Ascending aorta (tissue), 2 donors: ENCODE measurements around the gene PAPSS1. TPM values are rescaled to one million over a fixed set of nuclear protein-coding genes. Genes with fewer than 3 reads are reported as not detected.

Experiments used
- DNase-seq, 2 donors: peaks; one replicate each; pipeline ENCODE4 v3.0.0-alpha.2; 2019; ENCODE audit warnings: low spot score in 2 of 2
- H3K27ac ChIP-seq, 2 donors: fragments of 200-600 bp; sonication (generic); one replicate each; pipeline ENCODE4 v1.5.1; 2016 to 2017; ENCODE audit warnings: mild to moderate bottlenecking in 1 of 2
- H3K27me3 ChIP-seq: fragments of 200-600 bp; sonication (generic); one replicate; pipeline ENCODE4 v1.5.1; 2017
- H3K36me3 ChIP-seq, 2 donors: fragments of 200-600 bp; sonication (generic); one replicate each; pipeline ENCODE4 v1.5.1; 2016
- H3K4me1 ChIP-seq, 2 donors: fragments of 200-600 bp; sonication (generic); one replicate each; pipeline ENCODE4 v1.5.1; 2016 to 2017; ENCODE audit warnings: mild to moderate bottlenecking in 1 of 2
- H3K4me3 ChIP-seq, 2 donors: fragments of 200-600 bp; sonication (generic); one replicate each; pipeline ENCODE4 v1.5.1; 2016 to 2017; ENCODE audit warnings: mild to moderate bottlenecking in 1 of 2
- H3K9me3 ChIP-seq, 2 donors: fragments of 200-600 bp; sonication (generic); one replicate each; pipeline ENCODE4 v1.5.1; 2016
- intact Hi-C: fragments of 100-400 bp; cut with DNase I; formaldehyde crosslinking; loops from one replicate; pipeline ENCODE4 v1.15.1; 2023
- total RNA-seq: library from RNA; depleted of rRNA; stranded (reverse); fragments of >200 nt; gene quantifications from one replicate; pipeline ENCODE4 v1.1.0, GENCODE V29; 2016
- TF ChIP-seq, protein P1 (sequence below), 3 experiments: fragments of 200-600 bp in 2 of 3; fragments of 450-650 bp in 1 of 3; sonication (generic) in 2 of 3; IDR thresholded peaks; one replicate each; pipeline ENCODE4 v1.5.1; 2016 to 2019; ENCODE audit warnings: antibody characterized with exemption in 3 of 3, mild to moderate bottlenecking in 1 of 3, moderate library complexity in 1 of 3

PAPSS1 gene
- total RNA-seq, 1 donor from 2014 or later = 17.9 TPM

DNA sequence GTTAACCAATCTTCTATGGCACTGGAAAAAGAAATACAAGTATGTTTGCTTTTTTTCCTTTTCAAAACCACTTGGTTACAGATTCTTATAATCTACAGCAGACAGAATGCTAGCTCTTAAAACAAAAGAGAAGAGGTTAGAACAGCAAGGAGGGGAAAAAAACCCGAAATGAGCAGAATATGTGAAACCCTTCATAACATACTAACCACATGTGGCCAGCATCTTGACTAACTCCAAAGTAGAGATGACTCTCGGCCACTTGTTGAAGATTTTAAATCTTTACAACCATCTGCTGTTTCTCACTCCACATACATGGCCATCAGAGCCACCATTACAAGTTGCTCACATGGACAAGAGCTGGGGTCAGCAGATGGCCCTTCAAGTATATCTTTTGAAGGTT is 100.3 kb downstream of the PAPSS1 start:
- Histone ChIP-seq H3K4me3 (no peak overlapping the region), H3K9me3 (peaks cover 0 to 5% of the 10 kb centered on the region in 2 donors), H3K4me1 (peaks cover 0 to 8% of the 10 kb centered on the region in 2 donors), H3K27me3 (no peaks in the 10 kb centered on the region), H3K36me3 (no peaks in the 10 kb centered on the region), H3K27ac (peak overlapping the region; percentile 57 to 73)
- TF ChIP-seq, protein P1, sequence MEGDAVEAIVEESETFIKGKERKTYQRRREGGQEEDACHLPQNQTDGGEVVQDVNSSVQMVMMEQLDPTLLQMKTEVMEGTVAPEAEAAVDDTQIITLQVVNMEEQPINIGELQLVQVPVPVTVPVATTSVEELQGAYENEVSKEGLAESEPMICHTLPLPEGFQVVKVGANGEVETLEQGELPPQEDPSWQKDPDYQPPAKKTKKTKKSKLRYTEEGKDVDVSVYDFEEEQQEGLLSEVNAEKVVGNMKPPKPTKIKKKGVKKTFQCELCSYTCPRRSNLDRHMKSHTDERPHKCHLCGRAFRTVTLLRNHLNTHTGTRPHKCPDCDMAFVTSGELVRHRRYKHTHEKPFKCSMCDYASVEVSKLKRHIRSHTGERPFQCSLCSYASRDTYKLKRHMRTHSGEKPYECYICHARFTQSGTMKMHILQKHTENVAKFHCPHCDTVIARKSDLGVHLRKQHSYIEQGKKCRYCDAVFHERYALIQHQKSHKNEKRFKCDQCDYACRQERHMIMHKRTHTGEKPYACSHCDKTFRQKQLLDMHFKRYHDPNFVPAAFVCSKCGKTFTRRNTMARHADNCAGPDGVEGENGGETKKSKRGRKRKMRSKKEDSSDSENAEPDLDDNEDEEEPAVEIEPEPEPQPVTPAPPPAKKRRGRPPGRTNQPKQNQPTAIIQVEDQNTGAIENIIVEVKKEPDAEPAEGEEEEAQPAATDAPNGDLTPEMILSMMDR (IDR thresholded peaks at IDR 0.05) = no peak
- no peak for DNase-seq
- intact Hi-C loops = loop anchor here (2.0 kb wide), 1 partner anchor 19 kb away; no protein-coding TSS in a partner anchor

DNA sequence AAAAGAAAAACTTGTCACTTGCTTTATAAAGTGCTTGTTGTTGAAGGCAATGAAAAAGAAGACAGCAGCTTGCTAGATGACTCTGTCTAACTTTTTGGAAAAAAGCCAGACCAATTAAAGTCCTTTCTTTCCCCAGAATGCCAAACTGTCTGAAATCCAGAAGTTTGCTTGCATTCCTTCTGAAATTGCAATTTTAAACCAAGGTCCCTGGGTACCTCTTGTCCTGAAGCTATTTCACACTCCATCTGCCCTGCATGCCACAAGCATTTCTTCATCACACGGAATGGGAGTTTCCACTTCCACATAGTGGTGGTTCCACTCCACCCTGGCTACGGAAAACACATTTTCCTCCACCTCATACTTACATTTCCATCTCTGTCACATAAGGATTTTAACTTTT is 101.0 kb downstream of the PAPSS1 start:
- TF ChIP-seq, protein P1 (IDR thresholded peaks at IDR 0.05) = no peak
- no peak for DNase-seq
- Histone ChIP-seq H3K27me3 (no peaks in the 10 kb centered on the region), H3K4me3 (no peak overlapping the region), H3K9me3 (peaks cover 0 to 5% of the 10 kb centered on the region in 2 donors), H3K4me1 (peaks cover 0 to 8% of the 10 kb centered on the region in 2 donors), H3K27ac (peak overlapping the region; percentile 57 to 73), H3K36me3 (no peaks in the 10 kb centered on the region)
- intact Hi-C loops = loop anchor here (2.0 kb wide), 1 partner anchor 18 kb away; no protein-coding TSS in a partner anchor

DNA sequence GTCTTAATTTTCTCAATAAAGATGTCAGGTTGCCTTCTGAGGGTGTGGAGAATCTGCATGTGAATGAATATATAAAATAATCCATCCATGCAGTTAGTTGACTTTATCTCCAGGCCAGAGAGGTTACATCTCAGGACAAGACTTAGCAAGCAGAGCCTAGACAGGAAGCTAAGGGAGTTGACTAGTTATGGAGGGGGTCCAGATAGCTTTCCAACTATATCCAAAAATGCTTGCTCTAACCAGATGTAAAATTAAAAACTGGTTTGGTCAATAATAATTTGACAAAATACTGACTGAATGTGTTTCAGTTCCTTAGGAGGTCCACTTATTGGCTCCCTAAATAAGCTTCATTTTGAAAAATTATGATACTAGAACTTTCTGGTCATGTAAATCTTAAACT is 101.4 kb downstream of the PAPSS1 start:
- Histone ChIP-seq H3K4me1 (peaks cover 0 to 8% of the 10 kb centered on the region in 2 donors), H3K27me3 (no peaks in the 10 kb centered on the region), H3K9me3 (peaks cover 0 to 5% of the 10 kb centered on the region in 2 donors), H3K4me3 (no peak overlapping the region), H3K27ac (peak overlapping the region; percentile 57 to 73), H3K36me3 (no peaks in the 10 kb centered on the region)
- TF ChIP-seq, protein P1 (IDR thresholded peaks at IDR 0.05) = no peak
- DNase-seq = no peak
- intact Hi-C loops = loop anchor here (2.0 kb wide), 1 partner anchor 18 kb away; no protein-coding TSS in a partner anchor

DNA sequence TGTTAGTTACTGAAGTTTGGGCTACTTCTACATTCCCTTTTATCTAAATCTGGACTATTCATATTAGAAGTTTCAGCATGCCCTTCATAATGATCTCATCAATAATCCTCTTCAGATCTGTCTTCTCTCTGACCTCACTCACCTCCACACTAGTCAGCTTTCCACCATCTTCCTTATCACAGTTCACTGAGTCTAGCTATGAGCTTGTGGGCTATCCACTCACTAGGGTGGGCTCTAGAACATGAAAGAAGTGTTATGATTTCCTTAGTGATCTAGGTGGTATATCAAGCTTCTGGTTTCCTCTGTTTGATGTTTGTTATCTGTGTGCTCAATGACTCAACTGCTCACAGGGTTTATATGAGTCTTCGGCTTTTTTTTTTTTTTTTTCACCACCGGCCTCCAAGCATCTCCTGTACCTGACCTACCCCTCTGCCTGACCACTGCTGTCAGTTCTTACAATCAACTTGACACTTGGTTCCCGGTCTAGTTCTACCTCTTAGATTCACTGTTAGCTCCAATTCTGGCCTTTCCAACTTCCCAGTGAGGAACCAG is 103.1 kb downstream of the PAPSS1 start:
- H3K27ac ChIP-seq = peak overlapping the region in 1 of 2 donors; percentile 73
- no peaks in the 10 kb centered on the region for H3K9me3 ChIP-seq
- H3K36me3 ChIP-seq = peaks cover 0 to 6% of the 10 kb centered on the region in 2 donors
- intact Hi-C loops = no loop called here
- peaks cover 0 to 8% of the 10 kb centered on the region in 2 donors for H3K4me1 ChIP-seq
- H3K4me3 ChIP-seq = no peak overlapping the region
- no peak for DNase-seq
- H3K27me3 ChIP-seq = no peaks in the 10 kb centered on the region
- TF ChIP-seq, protein P1 (IDR thresholded peaks at IDR 0.05) = no peak

DNA sequence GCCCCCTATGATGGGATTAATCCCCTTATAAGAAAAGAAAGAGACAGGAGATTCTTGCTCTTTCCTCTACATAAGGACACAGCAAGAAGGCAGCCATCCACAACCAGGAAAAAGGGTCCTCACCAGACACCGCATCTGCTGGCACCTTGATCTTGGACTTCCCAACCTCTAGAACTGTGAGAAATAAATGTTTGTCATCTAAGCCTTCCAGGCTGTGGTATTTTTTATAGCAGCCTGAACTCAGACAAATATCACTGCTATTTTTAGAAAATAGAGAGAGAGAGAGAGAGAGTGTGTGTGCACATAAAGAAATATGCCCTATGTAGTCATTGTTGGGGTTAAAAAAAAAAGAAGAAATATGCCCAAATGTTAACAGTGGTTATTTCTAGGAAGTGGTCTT is 104.2 kb downstream of the PAPSS1 start:
- Histone ChIP-seq H3K9me3 (no peaks in the 10 kb centered on the region), H3K36me3 (peaks cover 0 to 6% of the 10 kb centered on the region in 2 donors), H3K27ac (no peak overlapping the region), H3K4me1 (peaks cover 0 to 8% of the 10 kb centered on the region in 2 donors), H3K4me3 (no peak overlapping the region), H3K27me3 (no peaks in the 10 kb centered on the region)
- TF ChIP-seq, protein P1 (IDR thresholded peaks at IDR 0.05) = no peak
- no peak for DNase-seq
- intact Hi-C loops = no loop called here
